Left ventricle myocardium inferior (tissue), 1 donor: Measurements from ENCODE around the gene ACAD8. TPM values are rescaled to one million over a fixed set of nuclear protein-coding genes. Genes with fewer than 3 reads are reported as not detected.
"Not testable (repeated sequence)": the region's sequence is repeated elsewhere in the genome, so short reads cannot be mapped to it uniquely, and the experiment has no call there.

Experiments
- DNase-seq: peaks from one replicate; pipeline ENCODE4 v3.0.0-alpha.2; 2020
- H3K27ac ChIP-seq: fragments of 200-600 bp; replicated peaks from 2 replicates; pipeline ENCODE4 v1.8.0; 2021
- H3K27me3 ChIP-seq: fragments of 200-600 bp; 2 replicates; pipeline ENCODE4 v1.8.0; 2021; ENCODE audit warnings: low read depth
- H3K36me3 ChIP-seq: fragments of 200-600 bp; 2 replicates; pipeline ENCODE4 v1.8.0; 2021
- H3K4me1 ChIP-seq: fragments of 200-600 bp; 2 replicates; pipeline ENCODE4 v1.8.0; 2021
- H3K4me3 ChIP-seq: fragments of 200-600 bp; 2 replicates; pipeline ENCODE4 v1.8.0; 2021; ENCODE audit warnings: mild to moderate bottlenecking, moderate library complexity
- H3K9me3 ChIP-seq: fragments of 200-600 bp; replicated peaks from 2 replicates; pipeline ENCODE4 v1.8.0; 2021
- intact Hi-C: fragments of 100-400 bp; cut with micrococcal nuclease; formaldehyde crosslinking; loops from one replicate; pipeline ENCODE4 v1.11.0; 2022
- total RNA-seq: library from RNA; stranded (reverse); fragmentation: NEBNext Ultra II Directional; extraction: Animal tissue kit (Norgen Biotek cat#: 25700); gene quantifications from one replicate; pipeline ENCODE4 v1.2.1, GENCODE V29; 2021
- TF ChIP-seq, protein P1 (sequence below): fragments of 200-600 bp; IDR thresholded peaks from 2 replicates; pipeline ENCODE4 v1.8.0; 2021; ENCODE audit warnings: antibody characterized with exemption, mild to moderate bottlenecking, borderline replicate concordance
- donor health status: DM: no; HTN: yes; CAD: no; lungs with severe emphysema.

The ACAD8 gene
- total RNA-seq, 1 donor from 2014 or later: 40.7 TPM

DNA sequence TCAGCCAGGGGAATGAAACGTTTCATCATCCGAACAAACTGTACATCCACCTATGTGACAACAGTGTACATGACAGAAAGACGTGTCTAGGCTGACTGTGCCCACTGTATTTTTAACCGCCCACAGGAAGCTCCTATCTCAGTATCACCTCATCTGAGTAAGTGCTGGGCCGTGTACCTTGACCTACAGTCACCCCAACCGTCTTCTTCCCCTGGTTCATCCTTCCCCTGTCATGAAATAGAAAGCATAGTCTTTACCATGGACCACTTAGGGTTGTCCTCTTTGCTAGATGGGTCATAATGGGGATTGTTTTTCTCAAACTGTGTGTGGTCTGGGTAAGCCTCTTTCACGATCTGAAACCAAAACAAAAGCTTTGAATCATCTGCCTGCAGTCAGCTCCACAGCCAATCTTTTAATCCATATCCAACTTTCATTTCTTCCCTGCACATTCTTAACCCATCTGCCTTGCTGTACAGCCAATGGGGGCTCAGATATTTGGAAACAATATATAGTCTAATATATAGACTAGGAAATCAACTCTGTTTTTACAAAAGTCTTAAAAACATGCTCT lies 4.4 kb upstream of the ACAD8 start:
- H3K27ac ChIP-seq: no peak overlapping the region
- peaks cover 72% of the 10 kb centered on the region for H3K36me3 ChIP-seq
- DNase-seq: no peak
- H3K4me3 ChIP-seq: no peak overlapping the region
- no peaks in the 10 kb centered on the region for H3K9me3 ChIP-seq
- TF ChIP-seq, protein P1, sequence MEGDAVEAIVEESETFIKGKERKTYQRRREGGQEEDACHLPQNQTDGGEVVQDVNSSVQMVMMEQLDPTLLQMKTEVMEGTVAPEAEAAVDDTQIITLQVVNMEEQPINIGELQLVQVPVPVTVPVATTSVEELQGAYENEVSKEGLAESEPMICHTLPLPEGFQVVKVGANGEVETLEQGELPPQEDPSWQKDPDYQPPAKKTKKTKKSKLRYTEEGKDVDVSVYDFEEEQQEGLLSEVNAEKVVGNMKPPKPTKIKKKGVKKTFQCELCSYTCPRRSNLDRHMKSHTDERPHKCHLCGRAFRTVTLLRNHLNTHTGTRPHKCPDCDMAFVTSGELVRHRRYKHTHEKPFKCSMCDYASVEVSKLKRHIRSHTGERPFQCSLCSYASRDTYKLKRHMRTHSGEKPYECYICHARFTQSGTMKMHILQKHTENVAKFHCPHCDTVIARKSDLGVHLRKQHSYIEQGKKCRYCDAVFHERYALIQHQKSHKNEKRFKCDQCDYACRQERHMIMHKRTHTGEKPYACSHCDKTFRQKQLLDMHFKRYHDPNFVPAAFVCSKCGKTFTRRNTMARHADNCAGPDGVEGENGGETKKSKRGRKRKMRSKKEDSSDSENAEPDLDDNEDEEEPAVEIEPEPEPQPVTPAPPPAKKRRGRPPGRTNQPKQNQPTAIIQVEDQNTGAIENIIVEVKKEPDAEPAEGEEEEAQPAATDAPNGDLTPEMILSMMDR: no peak
- H3K4me1 ChIP-seq: peaks cover 24% of the 10 kb centered on the region
- H3K27me3 ChIP-seq: no peaks in the 10 kb centered on the region
- intact Hi-C loops: no loop called here

DNA sequence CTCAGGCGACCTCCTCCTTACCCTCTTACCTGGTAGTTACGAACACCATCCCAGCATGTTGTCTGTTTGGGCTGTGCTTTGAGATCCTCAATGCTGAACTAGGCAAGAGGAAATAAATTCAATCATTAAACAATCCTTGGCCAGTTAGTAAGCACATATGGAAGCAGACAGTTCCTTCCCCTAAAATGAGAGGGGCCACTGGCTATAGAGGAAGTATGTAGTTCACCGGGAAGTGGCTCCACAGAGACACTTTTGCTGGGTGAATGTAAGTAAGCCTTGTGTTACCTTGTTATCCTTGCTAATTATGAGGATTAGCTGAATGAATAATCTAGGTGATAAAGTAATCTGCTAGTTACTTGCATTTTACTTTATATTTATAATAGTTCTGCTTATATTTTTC lies 3.1 kb upstream of the ACAD8 start:
- no peaks in the 10 kb centered on the region for H3K27me3 ChIP-seq
- H3K27ac ChIP-seq: no peak overlapping the region
- TF ChIP-seq, protein P1: no peak
- DNase-seq: no peak
- H3K36me3 ChIP-seq: peaks cover 60% of the 10 kb centered on the region
- H3K4me3 ChIP-seq: no peak overlapping the region
- intact Hi-C loops: no loop called here
- H3K4me1 ChIP-seq: peaks cover 37% of the 10 kb centered on the region
- no peaks in the 10 kb centered on the region for H3K9me3 ChIP-seq

- intact Hi-C loops: no loop called here
- Histone ChIP-seq H3K4me1 (peaks cover 41% of the 10 kb centered on the region), H3K27me3 (no peaks in the 10 kb centered on the region), H3K9me3 (no peaks in the 10 kb centered on the region), H3K4me3 (no peak overlapping the region), H3K27ac (no peak overlapping the region), H3K36me3 (peaks cover 55% of the 10 kb centered on the region)
- DNase-seq: no peak
- TF ChIP-seq, protein P1: no peak
These were observed 2.7 kb upstream of the ACAD8 start for GRCh38 chr11:134250675-134251074.

- peak overlapping the region; percentile 86 for H3K27ac ChIP-seq
- H3K36me3 ChIP-seq: peaks cover 45% of the 10 kb centered on the region
- H3K4me3 ChIP-seq: peak overlapping the region; percentile 98
- intact Hi-C loops: no loop called here
- TF ChIP-seq, protein P1: no peak
- no peaks in the 10 kb centered on the region for H3K27me3 ChIP-seq
- H3K9me3 ChIP-seq: no peaks in the 10 kb centered on the region
- peaks cover 42% of the 10 kb centered on the region for H3K4me1 ChIP-seq
- DNase-seq: no peak
These were observed 801 bp upstream of the ACAD8 start for GRCh38 chr11:134252346-134253187.

DNA sequence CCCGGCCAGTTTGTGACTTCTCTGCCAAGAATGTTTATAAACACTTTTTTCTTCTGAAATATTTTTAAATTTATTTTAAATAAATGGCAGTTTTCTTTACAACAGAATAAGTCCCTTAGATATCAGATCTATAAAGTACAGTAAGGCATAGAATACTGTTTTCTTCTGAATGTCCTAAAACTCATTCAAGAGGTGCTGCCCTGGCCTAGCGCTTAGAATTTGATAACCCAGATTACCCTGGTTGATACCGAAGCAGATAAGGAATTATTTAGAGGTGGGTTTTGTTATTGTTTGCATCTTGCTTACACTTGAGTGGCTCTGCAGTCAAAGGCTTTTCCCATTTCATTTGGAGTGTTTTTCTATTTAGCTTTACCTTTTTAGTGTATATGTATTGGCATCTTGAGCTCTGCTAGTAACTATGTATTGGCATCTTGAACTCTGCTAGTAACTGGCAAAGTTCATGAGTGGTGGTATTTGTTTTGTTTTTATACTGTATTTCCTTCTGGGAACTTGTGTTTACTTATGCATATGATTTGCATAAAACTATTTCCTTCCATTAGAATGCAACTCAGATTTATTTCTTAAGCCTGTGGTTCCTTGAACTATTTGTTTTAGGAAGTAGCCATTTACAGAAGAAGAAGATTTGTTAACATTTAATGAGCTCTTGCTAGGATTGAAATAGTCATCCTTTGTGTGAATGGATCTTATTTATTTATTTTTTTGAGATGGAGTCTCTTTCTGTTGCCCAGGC lies 1.2 kb downstream of the ACAD8 start:
- H3K27me3 ChIP-seq: no peaks in the 10 kb centered on the region
- H3K9me3 ChIP-seq: no peaks in the 10 kb centered on the region
- TF ChIP-seq, protein P1: no peak
- peaks cover 45% of the 10 kb centered on the region for H3K36me3 ChIP-seq
- peaks cover 42% of the 10 kb centered on the region for H3K4me1 ChIP-seq
- no peak for DNase-seq
- peak overlapping the region; percentile 98 for H3K4me3 ChIP-seq
- no peak overlapping the region for H3K27ac ChIP-seq
- intact Hi-C loops: no loop called here

GRCh38 chr11:134255184-134255561 lies 1.8 kb downstream of the ACAD8 start:
- DNase-seq, H3K9me3 ChIP-seq, H3K27ac ChIP-seq, intact Hi-C loops, H3K27me3 ChIP-seq, H3K4me3 ChIP-seq: not testable (repeated sequence)
- Histone ChIP-seq H3K4me1 (peaks cover 42% of the 10 kb centered on the region), H3K36me3 (peaks cover 45% of the 10 kb centered on the region)
